GM12873 (cell line): ENCODE data around the gene RALGAPA2.

Experiments
- TF ChIP-seq, protein P1 (sequence below): IDR thresholded peaks from 2 replicates; pipeline ENCODE4 v1.5.1; 2012; ENCODE audit warnings: low read depth, mild to moderate bottlenecking, moderate library complexity, low read length, control low read depth; ENCODE audit not compliant: insufficient read depth; ENCODE audit errors: missing control alignments

RALGAPA2 gene

DNA sequence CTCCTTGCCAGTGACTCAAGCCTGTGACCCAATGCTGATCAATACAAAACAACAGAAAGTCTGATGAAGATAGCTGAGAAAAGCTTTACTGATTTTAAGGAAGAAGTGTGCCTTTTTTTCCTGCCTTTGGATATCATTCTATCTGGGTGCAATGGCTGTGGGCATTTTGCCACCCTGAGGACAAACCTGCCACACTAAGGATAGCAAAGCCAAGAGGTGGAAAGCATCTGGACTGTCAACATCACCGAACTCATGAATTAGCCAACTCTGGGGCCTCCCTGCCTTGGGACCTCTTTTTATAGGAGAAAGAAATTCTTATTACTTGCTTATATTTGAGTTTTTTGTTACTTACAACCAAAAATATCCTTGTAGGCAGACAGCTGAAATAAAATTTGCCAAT lies 19.9 kb downstream of the RALGAPA2 start:
- TF ChIP-seq, protein P1, sequence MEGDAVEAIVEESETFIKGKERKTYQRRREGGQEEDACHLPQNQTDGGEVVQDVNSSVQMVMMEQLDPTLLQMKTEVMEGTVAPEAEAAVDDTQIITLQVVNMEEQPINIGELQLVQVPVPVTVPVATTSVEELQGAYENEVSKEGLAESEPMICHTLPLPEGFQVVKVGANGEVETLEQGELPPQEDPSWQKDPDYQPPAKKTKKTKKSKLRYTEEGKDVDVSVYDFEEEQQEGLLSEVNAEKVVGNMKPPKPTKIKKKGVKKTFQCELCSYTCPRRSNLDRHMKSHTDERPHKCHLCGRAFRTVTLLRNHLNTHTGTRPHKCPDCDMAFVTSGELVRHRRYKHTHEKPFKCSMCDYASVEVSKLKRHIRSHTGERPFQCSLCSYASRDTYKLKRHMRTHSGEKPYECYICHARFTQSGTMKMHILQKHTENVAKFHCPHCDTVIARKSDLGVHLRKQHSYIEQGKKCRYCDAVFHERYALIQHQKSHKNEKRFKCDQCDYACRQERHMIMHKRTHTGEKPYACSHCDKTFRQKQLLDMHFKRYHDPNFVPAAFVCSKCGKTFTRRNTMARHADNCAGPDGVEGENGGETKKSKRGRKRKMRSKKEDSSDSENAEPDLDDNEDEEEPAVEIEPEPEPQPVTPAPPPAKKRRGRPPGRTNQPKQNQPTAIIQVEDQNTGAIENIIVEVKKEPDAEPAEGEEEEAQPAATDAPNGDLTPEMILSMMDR, result no peak

DNA sequence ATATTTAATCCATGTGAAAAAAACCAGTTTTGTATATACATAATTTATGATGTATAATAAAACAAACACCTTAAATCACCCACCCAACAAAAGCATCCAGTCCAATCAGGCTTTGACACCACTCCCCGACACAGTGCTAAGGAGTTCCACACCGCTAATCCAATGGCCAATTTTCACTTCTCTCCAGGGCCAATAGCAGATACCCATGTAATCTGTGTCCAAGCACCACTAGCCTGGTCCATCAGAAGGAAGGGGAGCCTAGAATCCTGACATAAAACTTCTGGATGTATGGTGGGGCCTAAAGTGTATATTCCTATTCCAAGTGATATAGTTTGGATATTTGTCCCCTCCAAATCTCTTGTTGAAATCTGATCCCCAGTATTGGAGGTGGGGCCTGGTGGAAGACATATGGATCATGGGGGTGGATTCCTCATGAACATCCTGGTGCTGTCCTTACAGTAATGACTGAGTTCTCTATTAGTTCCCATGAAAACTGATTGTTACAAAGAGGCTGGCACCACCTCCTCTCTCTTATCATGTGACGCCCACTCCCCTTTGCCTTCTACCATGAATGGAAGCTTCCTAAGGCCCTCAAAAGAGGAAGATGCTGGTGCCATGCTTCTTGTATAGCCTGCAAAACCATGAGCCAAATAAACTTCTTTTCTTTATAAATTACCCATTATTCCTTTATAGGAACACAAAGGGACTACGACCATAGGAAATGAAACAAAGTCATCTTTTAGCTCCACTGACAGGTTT lies 20.8 kb downstream of the RALGAPA2 start:
- TF ChIP-seq, protein P1, result no peak

DNA sequence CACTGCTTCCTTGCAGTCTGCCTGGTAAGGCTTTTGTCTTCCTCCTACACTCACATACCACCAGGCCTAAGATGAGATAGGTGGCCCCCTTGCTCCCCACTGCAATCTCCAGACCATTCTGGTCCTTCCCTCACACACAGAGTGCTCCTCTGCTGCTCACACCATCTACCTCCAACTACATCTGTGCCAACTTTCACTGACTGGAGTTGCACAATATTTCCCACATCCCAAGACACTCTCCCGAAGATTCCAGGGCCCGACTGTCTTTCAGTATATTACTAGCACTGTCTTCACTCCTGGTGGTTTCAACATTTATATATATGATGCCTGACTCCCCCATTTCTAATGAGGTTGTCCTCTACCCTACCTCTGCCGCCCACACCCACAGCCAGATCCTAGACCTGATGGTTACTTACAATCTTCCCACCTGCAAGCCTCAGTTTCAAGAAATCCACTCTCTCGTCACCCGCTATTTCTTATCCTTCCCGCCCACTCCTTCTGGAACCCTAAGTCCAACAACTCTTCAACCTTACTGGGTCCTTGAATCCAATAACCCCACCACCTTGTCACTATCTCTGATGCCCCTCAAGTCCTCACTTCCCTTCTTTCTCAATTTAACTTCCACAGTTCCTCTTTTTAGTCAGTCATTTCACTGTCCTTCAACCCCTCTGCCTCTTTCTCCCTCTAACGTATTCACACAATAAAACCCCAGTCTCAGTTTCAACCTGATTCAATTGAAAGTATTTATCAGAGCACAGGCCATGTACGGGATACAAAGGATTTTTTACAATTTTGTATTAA lies 21.6 kb downstream of the RALGAPA2 start:
- TF ChIP-seq, protein P1, result no peak

DNA sequence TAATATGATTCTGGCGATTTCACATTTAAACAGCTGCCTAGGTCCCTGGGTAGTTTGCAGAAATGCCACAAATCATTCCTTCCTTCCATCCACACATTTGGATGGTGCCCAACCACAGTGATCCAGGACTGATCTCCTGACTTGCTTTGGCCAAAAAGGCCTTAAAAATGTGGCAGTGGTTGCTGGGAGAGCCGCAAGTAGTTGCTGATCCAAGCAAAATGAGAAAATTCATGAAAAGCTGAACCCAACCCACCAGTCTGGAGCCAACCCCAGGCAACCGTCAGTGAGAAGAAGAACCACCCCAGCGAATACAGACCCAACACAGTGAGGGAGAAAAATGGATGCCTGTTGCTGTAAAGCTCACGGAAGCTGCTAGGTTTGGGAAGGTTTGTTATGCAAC lies 25.1 kb downstream of the RALGAPA2 start:
- TF ChIP-seq, protein P1, result no peak

DNA sequence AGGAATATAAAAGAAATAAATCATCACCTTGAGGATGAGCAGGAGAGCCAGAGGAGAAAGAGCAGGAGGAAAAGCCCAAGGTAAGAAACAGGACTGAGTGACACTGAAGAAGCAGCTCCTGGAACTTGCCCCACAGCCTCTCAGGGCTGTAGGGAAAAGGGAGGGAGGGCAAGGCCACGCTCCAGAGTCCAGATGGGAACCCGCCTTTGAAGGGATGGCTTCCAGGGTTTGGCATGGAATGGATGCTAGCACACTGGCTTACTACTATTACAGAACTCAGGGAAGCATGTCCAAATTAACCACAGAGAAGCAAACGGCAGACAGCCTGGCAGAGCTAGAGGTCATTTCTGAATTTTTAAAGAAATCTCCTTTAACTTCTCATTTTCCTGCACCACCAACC lies 26.8 kb downstream of the RALGAPA2 start:
- TF ChIP-seq, protein P1, result no peak

DNA sequence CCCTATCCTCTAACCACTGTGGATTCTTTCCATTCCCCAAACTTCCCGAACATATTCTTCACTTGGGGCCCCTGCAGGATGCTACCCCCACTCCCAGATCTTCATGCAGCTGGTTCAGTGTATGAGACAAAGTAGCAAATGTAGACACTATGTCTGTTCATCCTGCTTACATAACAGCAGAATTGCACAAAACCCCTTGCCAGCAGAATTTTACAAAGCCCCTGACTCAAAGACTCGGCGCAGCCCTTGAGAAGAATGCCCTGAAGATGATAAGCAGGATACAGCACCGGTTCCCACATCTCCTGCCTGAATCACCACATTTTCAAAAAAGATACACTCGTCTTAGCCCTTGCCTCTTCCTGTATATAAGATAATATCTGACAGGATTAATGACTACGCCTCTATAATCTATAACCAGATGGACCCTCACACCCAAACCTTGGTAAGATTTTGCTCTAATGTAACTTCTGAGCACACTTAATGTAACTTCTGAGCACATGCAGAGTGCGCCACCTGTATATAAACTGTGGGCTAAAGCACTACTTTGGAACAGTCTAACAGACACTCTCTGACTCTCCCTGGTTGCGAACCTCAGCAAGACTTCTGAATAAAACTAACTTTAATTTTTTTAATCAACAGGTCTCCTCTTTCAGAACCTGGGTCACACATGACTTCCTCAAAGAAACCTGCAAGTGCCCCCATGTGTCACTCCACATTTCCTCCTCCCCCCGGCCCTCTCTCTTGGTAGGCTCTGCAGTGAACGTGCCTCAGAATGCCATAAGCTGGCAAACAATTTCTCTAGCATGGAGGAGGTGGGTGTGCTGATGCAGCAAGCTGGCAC lies 28.7 kb downstream of the RALGAPA2 start:
- TF ChIP-seq, protein P1, result no peak

DNA sequence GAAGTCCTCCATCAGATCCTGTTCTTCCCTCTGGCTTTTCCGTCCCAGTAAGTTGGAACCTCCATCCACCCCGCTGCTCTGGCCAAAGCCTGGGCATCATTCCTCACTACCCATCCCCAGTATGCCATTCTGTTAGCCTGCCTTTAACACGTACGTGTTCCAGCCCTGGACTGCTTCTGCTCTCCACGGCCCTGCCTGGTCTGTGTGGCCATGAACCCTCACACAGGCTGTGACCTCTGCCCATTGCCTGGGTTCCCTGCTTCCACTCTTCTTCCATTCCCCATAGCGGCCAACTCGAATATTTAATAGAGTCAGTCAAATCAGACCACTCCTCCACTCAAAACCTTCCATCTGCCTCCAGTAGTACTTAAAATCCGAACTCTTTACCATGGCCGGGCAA lies 29.4 kb downstream of the RALGAPA2 start:
- TF ChIP-seq, protein P1, result no peak
